ENCODE measurements around the gene PRDM5. TPM values are rescaled to one million over a fixed set of nuclear protein-coding genes. Genes with fewer than 3 reads are reported as not detected.
"Not testable (repeated sequence)": the region's sequence is repeated elsewhere in the genome, so short reads cannot be mapped to it uniquely, and the experiment has no call there.

The PRDM5 gene
- polyA plus RNA-seq, 1 donor, result 10.0 TPM

GRCh38 chr4:120694973-120695372 is 227.6 kb downstream of the PRDM5 start:
- DNase-seq, result peak; percentile 54

GRCh38 chr4:120693816-120694215 is 228.7 kb downstream of the PRDM5 start:
- DNase-seq, result no peak

DNA sequence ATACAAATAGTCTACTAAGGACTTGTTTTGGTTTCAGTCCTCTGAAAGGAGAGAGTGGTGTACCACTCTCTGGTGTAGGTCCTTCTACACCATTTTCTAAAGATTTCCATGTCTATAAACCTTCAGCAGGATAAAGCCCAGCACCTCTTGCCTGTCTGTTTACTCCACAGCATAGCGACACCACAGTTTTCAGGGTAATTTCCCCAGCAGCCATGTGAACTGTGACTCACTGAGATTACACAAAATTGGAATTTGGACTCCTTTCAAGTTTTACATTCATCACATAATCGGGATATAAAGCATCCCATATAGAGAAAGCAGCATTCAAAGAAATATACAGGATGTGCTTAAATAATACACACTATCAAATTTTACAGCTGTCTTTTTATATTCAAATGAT is 229.6 kb downstream of the PRDM5 start:
- no peak for DNase-seq

DNA sequence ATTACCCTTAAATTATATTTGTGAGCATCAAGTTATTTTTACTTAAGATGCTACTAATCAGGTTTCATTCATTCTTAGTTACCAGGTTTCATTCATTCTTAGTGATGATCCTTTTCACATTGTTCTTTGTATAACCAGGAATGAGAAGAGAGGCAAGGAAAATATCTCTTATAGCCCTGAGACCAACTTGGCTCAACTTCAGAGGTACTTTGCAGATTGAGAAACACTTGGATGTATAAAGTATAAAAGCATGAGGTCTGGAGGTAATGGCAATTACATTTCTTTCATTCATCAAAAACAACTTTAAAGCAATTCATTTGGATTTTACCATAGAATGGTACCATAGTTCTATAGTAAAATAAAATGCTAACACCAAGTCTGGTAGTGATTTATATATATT is 231.0 kb downstream of the PRDM5 start:
- peak; percentile 19 for DNase-seq

- no peak for DNase-seq
Measured at GRCh38 chr4:120691106-120691505, 231.4 kb downstream of the PRDM5 start.

- DNase-seq, result no peak
Measured at GRCh38 chr4:120688791-120689190, 233.7 kb downstream of the PRDM5 start.

GRCh38 chr4:120685756-120686278 is 236.7 kb downstream of the PRDM5 start:
- no peak for DNase-seq

DNA sequence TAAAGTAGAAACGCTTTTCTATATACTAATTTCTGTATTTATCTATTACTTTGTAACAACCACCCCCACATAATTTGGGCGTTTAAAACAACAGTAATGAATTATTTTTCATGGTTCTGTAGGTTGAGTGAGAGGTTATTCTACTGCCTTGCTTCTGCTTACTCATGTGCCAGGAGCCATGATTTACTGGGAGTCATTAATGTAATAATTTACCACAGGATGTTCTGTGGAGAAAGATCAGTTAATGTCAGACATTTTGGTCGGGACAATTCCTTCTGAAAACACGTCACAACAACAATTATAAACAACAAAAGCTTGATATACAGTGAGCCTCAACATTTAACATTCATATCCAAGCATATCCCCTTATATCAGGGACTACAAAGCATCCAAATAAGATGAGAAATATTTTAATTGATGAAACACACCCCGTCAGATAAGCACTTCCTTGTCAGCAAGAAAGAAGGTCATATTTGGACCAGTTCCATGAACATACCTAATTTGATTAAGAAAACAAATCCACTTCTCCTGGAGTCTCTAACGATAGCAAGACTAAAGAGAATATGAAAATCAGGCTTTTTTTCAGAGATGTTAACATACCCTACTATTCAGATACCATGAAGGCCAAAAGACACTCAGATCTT is 238.5 kb downstream of the PRDM5 start:
- DNase-seq, result no peak

- DNase-seq, result no peak
Measured at GRCh38 chr4:120682981-120683380, 239.5 kb downstream of the PRDM5 start.

DNA sequence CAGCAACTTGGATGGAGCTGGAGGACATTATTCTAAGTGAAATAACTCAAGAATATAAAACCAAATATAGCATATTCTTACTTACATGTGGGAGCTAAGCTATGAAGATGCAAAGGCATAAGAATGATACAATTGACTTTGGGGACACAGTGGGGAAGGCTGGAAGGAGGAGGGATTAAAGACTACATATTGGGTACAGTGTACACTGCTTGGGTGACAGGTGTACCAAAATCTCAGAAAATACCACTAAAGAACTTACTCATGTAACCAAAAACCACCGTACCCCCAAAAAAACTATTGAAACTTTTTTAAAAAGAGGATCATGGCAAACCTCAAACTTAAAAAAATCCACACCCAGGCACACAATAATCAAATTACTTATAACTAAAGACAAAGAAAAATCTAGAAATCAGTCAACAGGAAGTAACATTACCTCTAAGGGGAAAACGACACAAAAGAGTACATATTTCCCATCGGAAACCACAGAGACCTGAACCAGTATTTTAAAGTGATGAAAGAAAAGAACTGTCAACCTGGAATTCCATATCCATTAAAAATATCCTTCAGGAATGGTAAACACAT is 241.8 kb downstream of the PRDM5 start:
- no peak for DNase-seq

- DNase-seq, result no peak
Measured at GRCh38 chr4:120673696-120674095, 248.8 kb downstream of the PRDM5 start.

- DNase-seq, result no peak
Measured at GRCh38 chr4:120672558-120673147, 249.9 kb downstream of the PRDM5 start.

GRCh38 chr4:120672076-120672475 is 250.4 kb downstream of the PRDM5 start:
- DNase-seq, result peak; percentile 60

- DNase-seq, result no peak
Measured at GRCh38 chr4:120671538-120671937, 251.0 kb downstream of the PRDM5 start.

- no peak for DNase-seq
Measured at GRCh38 chr4:120667102-120667501, 255.4 kb downstream of the PRDM5 start.

DNA sequence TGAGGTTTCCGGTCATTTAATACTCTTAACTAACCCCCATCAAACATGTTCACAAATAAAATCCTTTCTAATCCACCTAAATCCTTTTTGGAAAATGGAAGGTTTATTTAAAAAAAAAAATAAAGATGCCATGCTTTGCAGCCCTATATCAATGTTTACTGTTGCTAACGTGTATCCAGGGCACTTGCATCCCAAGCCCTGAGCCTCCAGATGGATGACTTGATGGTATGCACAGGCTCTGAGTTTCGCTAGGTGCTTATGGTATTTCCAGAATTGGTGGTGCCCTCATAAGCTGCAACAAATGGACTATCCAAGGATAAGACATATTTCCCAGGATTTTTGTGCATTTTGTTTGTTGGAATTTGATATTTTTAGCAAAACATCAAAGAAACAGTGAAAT is 257.7 kb downstream of the PRDM5 start:
- DNase-seq, result no peak

DNA sequence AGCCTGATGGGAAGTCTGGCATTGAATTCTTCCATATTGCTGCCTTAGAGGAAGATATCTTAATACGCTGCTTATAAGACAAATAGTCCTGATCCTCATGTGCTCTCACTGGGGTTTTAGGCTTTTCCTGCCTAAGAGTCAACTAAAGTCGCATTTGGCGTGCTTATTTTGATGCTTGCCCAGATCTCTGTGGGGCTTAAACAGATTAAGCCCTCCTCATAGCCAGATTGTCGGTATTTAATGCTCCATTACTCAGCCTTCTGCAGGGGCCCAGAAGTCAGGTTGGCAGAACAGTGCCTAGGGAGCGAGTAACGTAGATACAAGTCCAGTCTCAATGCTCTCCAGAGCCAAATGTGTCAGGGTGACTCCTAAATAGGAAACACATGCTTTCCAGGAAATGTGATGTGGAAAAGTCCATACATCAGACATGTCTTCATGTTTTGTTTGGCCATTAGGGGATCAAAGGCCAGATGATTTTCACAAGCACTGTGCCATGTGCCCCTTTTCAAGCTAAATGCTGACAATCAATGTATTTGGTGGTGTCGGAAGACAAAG is 262.8 kb downstream of the PRDM5 start:
- DNase-seq, result no peak

GRCh38 chr4:120658772-120659171 is 263.8 kb downstream of the PRDM5 start:
- DNase-seq, result no peak

DNA sequence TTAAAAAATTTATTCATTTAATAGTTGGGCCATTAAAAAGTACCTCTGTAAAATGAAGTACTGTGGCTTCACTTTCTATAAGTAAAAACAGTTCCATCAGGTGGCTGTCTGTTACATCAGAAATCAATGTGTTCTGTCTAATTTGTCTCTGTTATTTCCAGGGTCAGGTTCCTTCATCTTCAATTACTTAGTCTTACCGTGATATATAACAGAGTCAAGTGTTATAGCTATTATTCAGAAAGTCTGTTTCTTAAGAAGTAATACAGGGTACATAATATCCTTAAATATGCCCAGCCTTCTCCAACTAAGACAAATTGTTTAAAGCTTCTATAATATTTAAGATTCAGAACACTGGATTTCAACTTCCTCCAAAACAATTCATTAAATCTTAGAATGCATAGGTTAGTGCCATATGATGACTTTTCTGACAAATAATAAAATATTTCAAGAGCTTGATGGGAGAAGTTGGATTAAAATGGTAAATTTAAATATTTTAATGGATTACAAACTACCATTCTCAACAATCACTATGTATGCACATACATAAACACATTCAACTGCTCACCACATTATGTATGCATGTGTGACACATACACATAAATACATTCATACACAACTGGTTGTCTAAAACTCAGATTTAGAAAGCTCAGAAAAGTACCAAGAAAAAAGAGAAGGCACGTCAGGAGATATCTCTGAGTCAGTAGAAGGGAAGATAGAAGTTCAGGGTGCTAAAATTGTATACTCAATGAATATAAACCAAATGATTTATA is 268.5 kb downstream of the PRDM5 start:
- DNase-seq, result no peak

GRCh38 chr4:120648336-120648735 is 274.2 kb downstream of the PRDM5 start:
- not testable (repeated sequence) for DNase-seq

Measured in hindlimb muscle (tissue), 1 donor.